Measurements from ENCODE around the gene PP2D1. TPM values are rescaled to one million over a fixed set of nuclear protein-coding genes. Genes with fewer than 3 reads are reported as not detected.
"Not testable (repeated sequence)": the region's sequence is repeated elsewhere in the genome, so short reads cannot be mapped to it uniquely, and the experiment has no call there.

Gene PP2D1
- total RNA-seq, 2 experiments from 2014 or later, result not detected

DNA sequence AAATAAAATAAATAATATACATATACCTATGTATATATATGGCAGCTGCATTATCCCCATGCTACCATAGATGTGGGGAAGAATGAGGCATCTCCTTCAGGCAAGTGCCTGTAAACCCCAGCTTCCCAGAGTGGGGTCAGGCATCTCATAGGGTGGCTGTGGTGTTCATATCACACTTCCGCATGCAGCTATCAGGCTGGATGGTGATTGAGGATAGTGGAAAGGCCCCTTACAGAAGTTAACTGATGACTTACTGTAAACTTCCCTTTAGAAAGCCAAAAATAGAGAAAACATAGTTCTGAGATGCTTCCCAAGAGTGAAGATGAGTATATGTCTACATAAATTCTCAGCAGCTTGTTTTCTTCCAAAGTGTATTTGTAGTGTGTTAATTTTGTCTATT, 3.5 kb upstream of the PP2D1 start:
- ChIA-PET POLR2A (no interaction called here), CTCF (interaction anchor here (0.8 kb wide), 1 partner anchor 1732 kb away, joined by 3 read pairs; no protein-coding TSS in a partner anchor)
- intact Hi-C loops (cut with micrococcal nuclease), result no loop called here
- Mint-ChIP-seq H3K4me3 (no peak overlapping the region), H3K36me3 (no peaks in the 10 kb centered on the region), H3K27ac (no peak overlapping the region), H3K4me1 (ENCODE audit: low read depth) (no peaks in the 10 kb centered on the region), H3K27me3 (no peaks in the 10 kb centered on the region), H3K9me3 (no peaks in the 10 kb centered on the region)
- no peak for DNase-seq

DNA sequence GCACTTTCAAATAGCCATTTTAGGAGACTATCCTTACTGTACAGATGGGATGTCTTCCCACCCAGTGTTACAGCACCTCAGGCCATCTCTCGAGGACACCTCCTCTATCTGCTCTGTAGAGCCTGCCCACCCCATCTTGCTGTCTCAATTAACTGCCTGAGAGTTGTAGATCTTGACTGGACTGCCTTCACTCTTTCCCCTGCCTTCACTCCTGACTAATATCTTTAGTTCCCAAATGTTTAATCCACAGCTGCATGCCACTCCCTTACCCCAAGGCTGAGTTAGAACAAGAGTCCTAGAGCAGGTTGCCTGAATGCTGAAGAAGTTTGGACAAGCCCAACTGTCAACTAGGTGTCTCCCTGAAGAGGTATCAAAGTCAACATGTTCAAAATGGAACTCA, 1.3 kb upstream of the PP2D1 start:
- Mint-ChIP-seq H3K4me1 (ENCODE audit: low read depth) (no peaks in the 10 kb centered on the region), H3K9me3 (no peaks in the 10 kb centered on the region), H3K4me3 (no peak overlapping the region), H3K27me3 (no peaks in the 10 kb centered on the region), H3K36me3 (no peaks in the 10 kb centered on the region), H3K27ac (no peak overlapping the region)
- intact Hi-C loops (cut with micrococcal nuclease), result no loop called here
- DNase-seq, result no peak
- CTCF ChIA-PET, result no interaction called here
- POLR2A ChIA-PET, result no interaction called here

DNA sequence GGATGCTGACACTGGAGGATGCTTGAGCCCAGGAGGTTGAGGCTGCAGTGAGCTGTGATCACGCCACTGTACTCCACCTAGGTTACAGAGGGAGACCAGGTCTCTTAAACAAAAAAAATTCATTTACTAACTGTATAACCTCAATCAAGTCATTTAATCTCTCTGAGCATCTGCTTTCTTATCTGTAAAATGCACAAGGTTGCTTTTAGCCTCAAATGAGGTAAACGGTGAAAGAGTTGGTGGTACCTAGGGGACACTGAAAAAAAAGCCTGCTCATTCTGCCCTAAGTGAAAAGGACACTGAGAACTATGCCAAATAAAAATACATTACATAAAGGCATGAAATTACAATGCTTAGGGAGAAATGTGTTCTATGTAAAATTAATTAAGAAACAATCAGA, 3.4 kb downstream of the PP2D1 start:
- CTCF ChIA-PET, result no interaction called here

GRCh38 chr3:20007960-20008359, 4.1 kb downstream of the PP2D1 start:
- Mint-ChIP-seq H3K36me3 (no peaks in the 10 kb centered on the region), H3K9me3 (no peaks in the 10 kb centered on the region), H3K4me1 (ENCODE audit: low read depth) (no peaks in the 10 kb centered on the region), H3K27ac (no peak overlapping the region), H3K27me3 (no peaks in the 10 kb centered on the region), H3K4me3 (no peak overlapping the region)
- DNase-seq, result no peak
- CTCF ChIA-PET, result no interaction called here
- POLR2A ChIA-PET, result no interaction called here
- intact Hi-C loops (cut with micrococcal nuclease), result no loop called here

More for the DNA sequence above, 3.4 kb downstream of the PP2D1 start:
- Mint-ChIP-seq H3K9me3 (no peaks in the 10 kb centered on the region), H3K36me3 (no peaks in the 10 kb centered on the region), H3K27me3 (no peaks in the 10 kb centered on the region), H3K4me1 (ENCODE audit: low read depth) (no peaks in the 10 kb centered on the region), H3K27ac (no peak overlapping the region), H3K4me3 (no peak overlapping the region)
- POLR2A ChIA-PET, result no interaction called here
- intact Hi-C loops (cut with micrococcal nuclease), result no loop called here
- DNase-seq, result no peak

- no peak overlapping the region for H3K27ac Mint-ChIP-seq
- no peaks in the 10 kb centered on the region for H3K27me3 Mint-ChIP-seq
- CTCF ChIA-PET, result no interaction called here
- POLR2A ChIA-PET, result no interaction called here
- H3K36me3 Mint-ChIP-seq, result no peaks in the 10 kb centered on the region
- no peaks in the 10 kb centered on the region for H3K4me1 Mint-ChIP-seq (ENCODE audit: low read depth)
- no peak overlapping the region for H3K4me3 Mint-ChIP-seq
- H3K9me3 Mint-ChIP-seq, result peaks cover 4% of the 10 kb centered on the region
- intact Hi-C loops (cut with micrococcal nuclease), result no loop called here
- DNase-seq, result no peak
Observed at GRCh38 chr3:20001932-20002331, 10.1 kb downstream of the PP2D1 start.

DNA sequence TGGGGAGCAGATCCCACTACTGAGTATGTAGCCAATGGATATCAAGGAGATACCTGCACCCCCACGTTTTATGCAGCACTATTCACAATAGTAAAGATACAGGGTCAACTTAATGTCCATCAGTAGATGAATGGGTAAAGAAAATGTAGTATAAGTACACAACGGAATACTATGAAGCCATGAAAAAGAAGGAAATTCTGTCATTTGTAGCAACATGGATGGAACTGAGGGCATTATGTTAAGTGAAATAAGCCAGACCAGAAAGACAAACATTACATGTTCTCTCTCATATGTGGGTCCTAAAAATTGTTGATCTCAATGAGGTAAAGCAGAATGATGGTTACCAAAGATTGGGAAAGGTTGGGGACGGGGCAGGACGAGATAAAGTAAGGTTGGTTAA, 14.6 kb downstream of the PP2D1 start:
- Mint-ChIP-seq H3K27ac (no peak overlapping the region), H3K9me3 (peaks cover 4% of the 10 kb centered on the region), H3K4me1 (ENCODE audit: low read depth) (no peaks in the 10 kb centered on the region), H3K27me3 (no peaks in the 10 kb centered on the region), H3K36me3 (no peaks in the 10 kb centered on the region), H3K4me3 (no peak overlapping the region)
- no peak for DNase-seq
- ChIA-PET CTCF (no interaction called here), POLR2A (no interaction called here)
- intact Hi-C loops (cut with micrococcal nuclease), result no loop called here

GRCh38 chr3:19994796-19995195, 17.3 kb downstream of the PP2D1 start:
- H3K27ac Mint-ChIP-seq, result no peak overlapping the region
- no peak for DNase-seq
- intact Hi-C loops (cut with micrococcal nuclease), result no loop called here
- no peaks in the 10 kb centered on the region for H3K36me3 Mint-ChIP-seq
- POLR2A ChIA-PET, result no interaction called here
- CTCF ChIA-PET, result no interaction called here
- no peaks in the 10 kb centered on the region for H3K27me3 Mint-ChIP-seq
- no peak overlapping the region for H3K4me3 Mint-ChIP-seq
- H3K9me3 Mint-ChIP-seq, result peaks cover 4% of the 10 kb centered on the region
- no peaks in the 10 kb centered on the region for H3K4me1 Mint-ChIP-seq (ENCODE audit: low read depth)

DNA sequence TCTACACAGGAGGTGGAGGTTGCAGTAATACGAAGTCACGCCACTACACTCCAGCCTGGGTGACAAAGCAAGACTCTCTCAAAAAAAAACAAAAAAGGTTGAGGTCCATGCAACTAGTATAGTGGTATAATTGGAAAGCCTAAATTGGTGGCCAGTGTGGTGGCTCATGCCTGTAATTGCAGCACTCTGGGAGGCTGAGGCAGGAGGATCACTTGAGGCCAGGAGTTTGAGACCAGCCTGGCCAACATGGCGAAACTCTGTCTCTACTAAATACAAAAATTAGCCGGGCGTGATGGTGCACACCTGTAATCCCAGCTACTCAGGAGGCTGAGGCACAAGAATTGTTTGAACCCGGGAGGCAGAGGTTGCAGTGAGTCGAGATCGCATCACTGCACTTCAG, 23.2 kb downstream of the PP2D1 start:
- H3K27ac Mint-ChIP-seq, H3K27me3 Mint-ChIP-seq: not testable (repeated sequence)

GRCh38 chr3:19972054-19972453, 40.0 kb downstream of the PP2D1 start:
- CTCF ChIA-PET, result no interaction called here
- DNase-seq, result no peak
- Mint-ChIP-seq H3K9me3 (no peaks in the 10 kb centered on the region), H3K4me1 (ENCODE audit: low read depth) (peaks cover 30% of the 10 kb centered on the region), H3K4me3 (no peak overlapping the region), H3K36me3 (peaks cover 21% of the 10 kb centered on the region), H3K27ac (no peak overlapping the region), H3K27me3 (no peaks in the 10 kb centered on the region)
- intact Hi-C loops (cut with micrococcal nuclease), result no loop called here
- POLR2A ChIA-PET, result no interaction called here

More for the DNA sequence above, 23.2 kb downstream of the PP2D1 start:
- DNase-seq; H3K4me1 Mint-ChIP-seq (ENCODE audit: low read depth); H3K4me3 Mint-ChIP-seq; intact Hi-C loops (cut with micrococcal nuclease); H3K9me3 Mint-ChIP-seq; POLR2A ChIA-PET: not testable (repeated sequence)
- H3K36me3 Mint-ChIP-seq, result peaks cover 19% of the 10 kb centered on the region
- CTCF ChIA-PET, result interaction anchor here (0.7 kb wide), 1 partner anchor 126 kb away, joined by 3 read pairs; no protein-coding TSS in a partner anchor

GRCh38 chr3:19970327-19970726, 41.7 kb downstream of the PP2D1 start:
- Mint-ChIP-seq H3K36me3 (peaks cover 15% of the 10 kb centered on the region), H3K4me1 (ENCODE audit: low read depth) (peaks cover 40% of the 10 kb centered on the region), H3K27ac (no peak overlapping the region), H3K9me3 (no peaks in the 10 kb centered on the region), H3K27me3 (no peaks in the 10 kb centered on the region), H3K4me3 (no peak overlapping the region)
- CTCF ChIA-PET, result no interaction called here
- intact Hi-C loops (cut with micrococcal nuclease), result no loop called here
- no peak for DNase-seq
- POLR2A ChIA-PET, result no interaction called here

- Mint-ChIP-seq H3K36me3 (peaks cover 10% of the 10 kb centered on the region), H3K9me3 (no peaks in the 10 kb centered on the region), H3K4me1 (ENCODE audit: low read depth) (peaks cover 42% of the 10 kb centered on the region), H3K4me3 (no peak overlapping the region), H3K27ac (no peak overlapping the region), H3K27me3 (no peaks in the 10 kb centered on the region)
- intact Hi-C loops (cut with micrococcal nuclease), result no loop called here
- POLR2A ChIA-PET, result no interaction called here
- CTCF ChIA-PET, result interaction anchor here (0.6 kb wide), 2 partner anchors 18 to 217 kb away, joined by 3 read pairs; no protein-coding TSS in a partner anchor
- no peak for DNase-seq
Observed at GRCh38 chr3:19967812-19968211, 44.3 kb downstream of the PP2D1 start.

DNA sequence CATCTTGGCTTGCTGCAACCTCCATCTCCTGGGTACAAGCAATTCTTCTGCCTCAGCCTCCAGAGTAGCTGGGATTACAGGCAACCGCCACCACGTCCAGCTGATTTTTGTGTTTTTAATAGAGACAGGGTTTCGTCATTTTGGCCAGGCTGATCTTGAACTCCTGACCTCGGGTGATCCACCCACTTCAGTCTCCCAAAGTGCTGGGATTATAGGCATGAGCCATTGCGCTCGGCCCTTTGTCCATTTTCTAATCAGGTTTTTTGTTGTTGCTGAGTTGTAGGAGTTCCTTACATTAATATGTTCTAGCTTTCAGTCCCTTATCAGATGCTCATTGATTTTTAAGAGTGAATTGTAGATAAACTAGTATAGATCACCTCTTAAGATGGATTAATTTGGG, 44.9 kb downstream of the PP2D1 start:
- Mint-ChIP-seq H3K9me3 (no peaks in the 10 kb centered on the region), H3K4me3 (no peak overlapping the region), H3K36me3 (peaks cover 11% of the 10 kb centered on the region), H3K4me1 (ENCODE audit: low read depth) (peaks cover 41% of the 10 kb centered on the region), H3K27ac (no peak overlapping the region), H3K27me3 (no peaks in the 10 kb centered on the region)
- intact Hi-C loops (cut with micrococcal nuclease), result no loop called here
- no peak for DNase-seq
- ChIA-PET CTCF (interaction anchor here (0.6 kb wide), 1 partner anchor 18 kb away, joined by 3 read pairs; no protein-coding TSS in a partner anchor), POLR2A (no interaction called here)

GRCh38 chr3:19961960-19962359, 50.1 kb downstream of the PP2D1 start:
- Mint-ChIP-seq H3K27ac (no peak overlapping the region), H3K4me3 (no peak overlapping the region), H3K36me3 (peaks cover 20% of the 10 kb centered on the region), H3K9me3 (no peaks in the 10 kb centered on the region), H3K4me1 (ENCODE audit: low read depth) (peaks cover 58% of the 10 kb centered on the region), H3K27me3 (no peaks in the 10 kb centered on the region)
- POLR2A ChIA-PET, result no interaction called here
- CTCF ChIA-PET, result no interaction called here
- intact Hi-C loops (cut with micrococcal nuclease), result no loop called here
- DNase-seq, result no peak

DNA sequence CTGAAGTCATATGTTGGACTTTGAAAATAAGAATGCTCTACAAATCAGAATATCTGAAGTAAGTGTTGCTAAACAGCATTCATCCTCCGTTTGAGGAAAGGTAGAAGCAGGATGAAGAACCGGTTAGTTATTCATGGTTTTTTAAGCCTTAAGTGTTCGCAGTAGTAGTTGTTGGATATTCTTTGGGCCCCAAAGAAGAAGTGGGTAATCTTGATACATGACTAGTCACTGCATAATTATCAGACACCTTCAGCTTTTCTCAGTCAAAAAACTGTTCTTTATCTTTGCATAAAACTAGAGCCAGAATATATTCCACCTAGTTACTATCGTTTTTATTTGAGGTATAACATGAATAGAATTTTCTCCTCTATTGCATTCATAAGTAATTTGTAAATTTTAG, 51.4 kb downstream of the PP2D1 start:
- peaks cover 52% of the 10 kb centered on the region for H3K4me1 Mint-ChIP-seq (ENCODE audit: low read depth)
- no peak overlapping the region for H3K4me3 Mint-ChIP-seq
- no peaks in the 10 kb centered on the region for H3K9me3 Mint-ChIP-seq
- no peak overlapping the region for H3K27ac Mint-ChIP-seq
- intact Hi-C loops (cut with micrococcal nuclease), result no loop called here
- DNase-seq, result no peak
- CTCF ChIA-PET, result no interaction called here
- POLR2A ChIA-PET, result interaction anchor here (1.1 kb wide), 1 partner anchor 11 kb away, joined by 3 read pairs; no protein-coding TSS in a partner anchor
- H3K27me3 Mint-ChIP-seq, result no peaks in the 10 kb centered on the region
- peaks cover 18% of the 10 kb centered on the region for H3K36me3 Mint-ChIP-seq
